DOHH2 (cell line): Measurements from ENCODE around the gene FBXL13.

Source experiments
- H3F3A ChIP-seq: fragments of 200-600 bp; sonication (generic), shearing (Covaris generic); 2 replicates; pipeline ENCODE4 v1.6.0; 2016; ENCODE audit warnings: antibody characterized with exemption, mild to moderate bottlenecking; ENCODE audit not compliant: control insufficient read depth, insufficient read depth
- H3K27ac ChIP-seq: fragments of 200-600 bp; sonication (generic); 2 replicates; pipeline ENCODE4 v1.5.1; 2014; ENCODE audit warnings: low read depth, mild to moderate bottlenecking, low read length, moderate library complexity
- H3K27me3 ChIP-seq: fragments of 200-600 bp; sonication (generic); 2 replicates; pipeline ENCODE4 v1.6.1; 2014; ENCODE audit warnings: mild to moderate bottlenecking, low read length, mixed read lengths; ENCODE audit not compliant: control insufficient read depth
- H3K36me3 ChIP-seq: fragments of 200-600 bp; sonication (generic); 2 replicates; pipeline ENCODE4 v1.6.1; 2014; ENCODE audit warnings: mild to moderate bottlenecking, low read length, moderate library complexity, mixed read lengths; ENCODE audit not compliant: control insufficient read depth
- H3K4me1 ChIP-seq: fragments of 200-600 bp; sonication (generic); 2 replicates; pipeline ENCODE4 v1.6.1; 2014; ENCODE audit warnings: mild to moderate bottlenecking, low read length, mixed read lengths; ENCODE audit not compliant: control insufficient read depth
- H3K4me2 ChIP-seq: fragments of 200-600 bp; sonication (generic); 2 replicates; pipeline ENCODE4 v1.6.0; 2014; ENCODE audit warnings: mild to moderate bottlenecking, low read length, moderate library complexity
- H3K4me3 ChIP-seq: fragments of 200-600 bp; sonication (generic); 2 replicates; pipeline ENCODE4 v1.5.1; 2014; ENCODE audit warnings: mild to moderate bottlenecking, low read length, mixed read lengths
- H3K79me2 ChIP-seq: fragments of 200-600 bp; sonication (generic); 2 replicates; pipeline ENCODE4 v1.6.1; 2014; ENCODE audit warnings: mild to moderate bottlenecking, low read length, mixed read lengths; ENCODE audit not compliant: control insufficient read depth
- H3K9me2 ChIP-seq: fragments of 200-600 bp; sonication (generic); replicated peaks from 2 replicates; pipeline ENCODE4 v1.6.1; 2014; ENCODE audit warnings: mild to moderate bottlenecking, low read length, mixed read lengths; ENCODE audit not compliant: control insufficient read depth
- H3K9me3 ChIP-seq: fragments of 200-600 bp; sonication (generic); 2 replicates; pipeline ENCODE4 v1.6.1; 2014; ENCODE audit warnings: antibody characterized with exemption, low read length, mixed read lengths; ENCODE audit not compliant: control insufficient read depth, insufficient read depth
- H4K20me1 ChIP-seq: fragments of 200-600 bp; sonication (generic); 2 replicates; pipeline ENCODE4 v1.6.0; 2014; ENCODE audit warnings: low read depth, mild to moderate bottlenecking, antibody characterized with exemption, low read length, moderate library complexity; ENCODE audit not compliant: control insufficient read depth, insufficient read depth
- CTCF ChIP-seq: fragments of 200-600 bp; sonication (generic); IDR thresholded peaks from one replicate; pipeline ENCODE4 v1.5.1; 2014; ENCODE audit warnings: antibody characterized with exemption, mild to moderate bottlenecking, low read depth, low read length; ENCODE audit not compliant: poor library complexity, severe bottlenecking
- EZH2phosphoT487 ChIP-seq: fragments of 200-600 bp; sonication (generic); IDR thresholded peaks from 2 replicates; pipeline ENCODE4 v1.6.1; 2017; ENCODE audit warnings: borderline replicate concordance, mild to moderate bottlenecking, antibody characterized with exemption, low read length, moderate library complexity, mixed read lengths

The FBXL13 gene

GRCh38 chr7:102897856-102898531, 176.6 kb downstream of the FBXL13 start:
- H3K9me2 ChIP-seq, result no peaks in the 10 kb centered on the region
- H3K4me2 ChIP-seq, result no peak overlapping the region
- H3F3A ChIP-seq, result no peaks in the 10 kb centered on the region
- H3K27me3 ChIP-seq, result no peaks in the 10 kb centered on the region
- H4K20me1 ChIP-seq, result no peaks in the 10 kb centered on the region
- H3K36me3 ChIP-seq, result no peaks in the 10 kb centered on the region
- peaks cover 2% of the 10 kb centered on the region for H3K4me1 ChIP-seq
- H3K79me2 ChIP-seq, result no peaks in the 10 kb centered on the region
- TF ChIP-seq CTCF (no peak), EZH2phosphoT487 (no peak)
- no peak overlapping the region for H3K27ac ChIP-seq
- H3K4me3 ChIP-seq, result no peak overlapping the region
- H3K9me3 ChIP-seq, result no peaks in the 10 kb centered on the region

GRCh38 chr7:102897211-102897631, 177.4 kb downstream of the FBXL13 start:
- Histone ChIP-seq H3K79me2 (no peaks in the 10 kb centered on the region), H3K4me2 (no peak overlapping the region), H3K4me3 (no peak overlapping the region), H3K27ac (no peak overlapping the region), H4K20me1 (no peaks in the 10 kb centered on the region), H3K36me3 (no peaks in the 10 kb centered on the region), H3K27me3 (no peaks in the 10 kb centered on the region), H3K9me2 (no peaks in the 10 kb centered on the region), H3K9me3 (no peaks in the 10 kb centered on the region), H3F3A (no peaks in the 10 kb centered on the region), H3K4me1 (peaks cover 10% of the 10 kb centered on the region)
- TF ChIP-seq CTCF, result no peak
- TF ChIP-seq EZH2phosphoT487, result no peak

- no peaks in the 10 kb centered on the region for H3K27me3 ChIP-seq
- no peak overlapping the region for H3K4me2 ChIP-seq
- H3K4me1 ChIP-seq, result peaks cover 16% of the 10 kb centered on the region
- H4K20me1 ChIP-seq, result no peaks in the 10 kb centered on the region
- H3K4me3 ChIP-seq, result no peak overlapping the region
- H3K9me2 ChIP-seq, result no peaks in the 10 kb centered on the region
- no peaks in the 10 kb centered on the region for H3F3A ChIP-seq
- H3K79me2 ChIP-seq, result no peaks in the 10 kb centered on the region
- no peaks in the 10 kb centered on the region for H3K9me3 ChIP-seq
- no peaks in the 10 kb centered on the region for H3K36me3 ChIP-seq
- no peak for TF ChIP-seq CTCF
- TF ChIP-seq EZH2phosphoT487, result no peak
- no peak overlapping the region for H3K27ac ChIP-seq
These were observed 178.0 kb downstream of the FBXL13 start for GRCh38 chr7:102896585-102896984.
